ENCODE data around the gene MED13L. TPM values are rescaled to one million over a fixed set of nuclear protein-coding genes. Genes with fewer than 3 reads are reported as not detected.

MED13L gene
- total RNA-seq, 1 experiment from 2014 or later: 94.1 TPM

DNA sequence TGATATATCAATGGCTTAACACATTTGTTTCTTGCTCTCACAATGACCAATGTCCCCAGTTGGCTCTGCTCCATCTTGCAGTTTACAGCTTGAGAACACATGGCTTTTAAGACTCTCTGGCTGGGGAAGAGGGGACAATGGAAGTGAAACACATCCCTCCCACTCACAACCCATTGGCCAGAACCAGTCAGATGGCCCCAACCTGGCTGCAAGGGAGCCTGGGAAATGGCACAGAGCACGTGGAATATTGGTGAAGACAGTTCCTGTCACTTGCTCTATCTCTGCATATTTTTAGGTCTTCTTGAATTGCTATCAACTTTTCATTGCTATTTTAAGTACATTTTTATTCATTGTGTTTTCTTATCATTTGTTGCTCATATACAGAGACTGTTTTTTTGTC is 345.4 kb downstream of the MED13L start:
- Histone ChIP-seq H3K27ac (ENCODE audit: low read depth, low read length, poor library complexity, severe bottlenecking) (no peak overlapping the region), H3K4me1 (ENCODE audit: insufficient read depth, low read length, poor library complexity, severe bottlenecking) (no peaks in the 10 kb centered on the region), H3K4me3 (ENCODE audit: low read depth, low read length, poor library complexity, severe bottlenecking) (no peak overlapping the region), H3K27me3 (replicated peaks; ENCODE audit: insufficient read depth, low read depth, low read length, poor library complexity) (no peaks in the 10 kb centered on the region), H3K36me3 (ENCODE audit: insufficient read depth, low read length, poor library complexity, severe bottlenecking) (no peaks in the 10 kb centered on the region), H3K9me3 (ENCODE audit: low read depth, low read length, poor library complexity, severe bottlenecking) (no peaks in the 10 kb centered on the region)
- TF ChIP-seq, protein P1, sequence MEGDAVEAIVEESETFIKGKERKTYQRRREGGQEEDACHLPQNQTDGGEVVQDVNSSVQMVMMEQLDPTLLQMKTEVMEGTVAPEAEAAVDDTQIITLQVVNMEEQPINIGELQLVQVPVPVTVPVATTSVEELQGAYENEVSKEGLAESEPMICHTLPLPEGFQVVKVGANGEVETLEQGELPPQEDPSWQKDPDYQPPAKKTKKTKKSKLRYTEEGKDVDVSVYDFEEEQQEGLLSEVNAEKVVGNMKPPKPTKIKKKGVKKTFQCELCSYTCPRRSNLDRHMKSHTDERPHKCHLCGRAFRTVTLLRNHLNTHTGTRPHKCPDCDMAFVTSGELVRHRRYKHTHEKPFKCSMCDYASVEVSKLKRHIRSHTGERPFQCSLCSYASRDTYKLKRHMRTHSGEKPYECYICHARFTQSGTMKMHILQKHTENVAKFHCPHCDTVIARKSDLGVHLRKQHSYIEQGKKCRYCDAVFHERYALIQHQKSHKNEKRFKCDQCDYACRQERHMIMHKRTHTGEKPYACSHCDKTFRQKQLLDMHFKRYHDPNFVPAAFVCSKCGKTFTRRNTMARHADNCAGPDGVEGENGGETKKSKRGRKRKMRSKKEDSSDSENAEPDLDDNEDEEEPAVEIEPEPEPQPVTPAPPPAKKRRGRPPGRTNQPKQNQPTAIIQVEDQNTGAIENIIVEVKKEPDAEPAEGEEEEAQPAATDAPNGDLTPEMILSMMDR (conservative IDR thresholded peaks at IDR 0.05; ENCODE audit: low read depth, low read length): no peak
- no peak for TF ChIP-seq EZH2 (IDR thresholded peaks at IDR 0.05; ENCODE audit: borderline replicate concordance, low read depth, low read length, poor library complexity, severe bottlenecking)
- no TSS peak for BruUV-seq (replicated peaks)
- ChIA-PET POLR2A (ENCODE audit: low non-redundant PET) (no interaction called here), CTCF (no interaction called here)
- no peak for DNase-seq (ENCODE audit: low spot score)
- intact Hi-C loops (cut with micrococcal nuclease; ENCODE audit: unreplicated experiment): no loop called here

DNA sequence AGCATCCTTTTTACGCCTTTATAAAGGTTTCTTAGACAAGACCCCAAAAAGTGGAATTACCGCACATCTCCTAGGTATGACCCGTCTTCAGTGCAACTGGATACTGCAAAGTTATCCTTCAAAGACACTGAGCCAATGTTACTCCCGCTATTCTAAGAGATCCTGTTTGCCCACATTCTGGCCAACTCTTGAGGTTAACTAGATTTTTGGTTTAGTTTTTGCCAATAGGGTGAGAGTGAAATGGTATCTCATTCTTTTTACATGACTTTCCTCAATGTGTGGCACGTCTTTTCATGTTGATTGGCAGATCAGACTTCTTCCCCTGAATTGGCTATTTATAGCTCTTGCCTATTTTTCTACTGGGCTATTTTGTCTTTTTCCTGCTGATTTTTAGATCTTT is 347.2 kb downstream of the MED13L start:
- Histone ChIP-seq H3K4me1 (ENCODE audit: insufficient read depth, low read length, poor library complexity, severe bottlenecking) (no peaks in the 10 kb centered on the region), H3K9me3 (ENCODE audit: low read depth, low read length, poor library complexity, severe bottlenecking) (no peaks in the 10 kb centered on the region), H3K4me3 (ENCODE audit: low read depth, low read length, poor library complexity, severe bottlenecking) (no peak overlapping the region), H3K27ac (ENCODE audit: low read depth, low read length, poor library complexity, severe bottlenecking) (no peak overlapping the region), H3K27me3 (replicated peaks; ENCODE audit: insufficient read depth, low read depth, low read length, poor library complexity) (no peaks in the 10 kb centered on the region), H3K36me3 (ENCODE audit: insufficient read depth, low read length, poor library complexity, severe bottlenecking) (no peaks in the 10 kb centered on the region)
- TF ChIP-seq, protein P1 (conservative IDR thresholded peaks at IDR 0.05; ENCODE audit: low read depth, low read length): no peak
- TF ChIP-seq EZH2 (IDR thresholded peaks at IDR 0.05; ENCODE audit: borderline replicate concordance, low read depth, low read length, poor library complexity, severe bottlenecking): no peak
- ChIA-PET POLR2A (ENCODE audit: low non-redundant PET) (no interaction called here), CTCF (no interaction called here)
- no peak for DNase-seq (ENCODE audit: low spot score)
- no TSS peak for BruUV-seq (replicated peaks)
- intact Hi-C loops (cut with micrococcal nuclease; ENCODE audit: unreplicated experiment): no loop called here

DNA sequence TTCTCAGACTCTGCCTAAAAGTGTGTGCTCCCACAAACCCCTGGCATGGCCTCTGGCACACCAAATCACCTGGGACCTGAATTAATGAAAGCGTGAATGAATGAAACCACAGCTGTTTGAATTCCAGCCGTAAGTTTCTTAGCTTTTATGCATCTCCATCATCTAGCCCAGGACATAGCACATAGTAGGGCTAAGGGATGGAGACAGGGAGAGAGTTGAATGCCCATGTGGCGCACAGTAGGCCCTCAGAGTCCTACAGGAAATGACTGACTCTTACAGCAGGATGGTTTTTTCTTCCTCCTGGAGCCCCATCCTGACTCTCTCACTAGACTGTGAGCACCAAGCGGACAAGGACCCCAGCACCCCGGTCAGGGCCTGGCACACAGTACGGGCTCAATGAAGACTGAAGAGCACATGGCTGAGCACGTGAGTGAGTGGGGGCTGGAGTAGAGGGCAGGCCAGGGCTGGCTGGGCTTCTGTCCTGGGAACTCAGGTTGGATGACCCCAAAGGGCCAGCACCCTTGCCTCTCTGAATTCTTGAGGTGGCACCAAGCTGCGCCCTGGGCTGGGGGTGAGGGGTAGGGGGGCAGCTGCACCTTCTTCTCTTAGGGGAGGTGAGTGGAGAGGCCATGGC is 351.3 kb downstream of the MED13L start:
- TF ChIP-seq, protein P1 (conservative IDR thresholded peaks at IDR 0.05; ENCODE audit: low read depth, low read length): no peak
- TF ChIP-seq EZH2 (IDR thresholded peaks at IDR 0.05; ENCODE audit: borderline replicate concordance, low read depth, low read length, poor library complexity, severe bottlenecking): no peak
- Histone ChIP-seq H3K27ac (ENCODE audit: low read depth, low read length, poor library complexity, severe bottlenecking) (no peak overlapping the region), H3K9me3 (ENCODE audit: low read depth, low read length, poor library complexity, severe bottlenecking) (peaks cover 11% of the 10 kb centered on the region), H3K4me1 (ENCODE audit: insufficient read depth, low read length, poor library complexity, severe bottlenecking) (no peaks in the 10 kb centered on the region), H3K36me3 (ENCODE audit: insufficient read depth, low read length, poor library complexity, severe bottlenecking) (no peaks in the 10 kb centered on the region), H3K4me3 (ENCODE audit: low read depth, low read length, poor library complexity, severe bottlenecking) (no peak overlapping the region), H3K27me3 (replicated peaks; ENCODE audit: insufficient read depth, low read depth, low read length, poor library complexity) (no peaks in the 10 kb centered on the region)
- no peak for DNase-seq (ENCODE audit: low spot score)
- intact Hi-C loops (cut with micrococcal nuclease; ENCODE audit: unreplicated experiment): loop anchor here (10.0 kb wide), 1 partner anchor 779 kb away; no protein-coding TSS in a partner anchor
- no TSS peak for BruUV-seq (replicated peaks)
- ChIA-PET POLR2A (ENCODE audit: low non-redundant PET) (no interaction called here), CTCF (no interaction called here)

Data from A673 (cell line).